GM21447 (cell line): ENCODE measurements around the gene SLC37A3.

ENCODE experiments used
- ATAC-seq: cut with Tn5 transposase; IDR thresholded peaks from one replicate; pipeline ENCODE4 v1.9.1; 2021; ENCODE audit not compliant: unreplicated experiment

The SLC37A3 gene

DNA sequence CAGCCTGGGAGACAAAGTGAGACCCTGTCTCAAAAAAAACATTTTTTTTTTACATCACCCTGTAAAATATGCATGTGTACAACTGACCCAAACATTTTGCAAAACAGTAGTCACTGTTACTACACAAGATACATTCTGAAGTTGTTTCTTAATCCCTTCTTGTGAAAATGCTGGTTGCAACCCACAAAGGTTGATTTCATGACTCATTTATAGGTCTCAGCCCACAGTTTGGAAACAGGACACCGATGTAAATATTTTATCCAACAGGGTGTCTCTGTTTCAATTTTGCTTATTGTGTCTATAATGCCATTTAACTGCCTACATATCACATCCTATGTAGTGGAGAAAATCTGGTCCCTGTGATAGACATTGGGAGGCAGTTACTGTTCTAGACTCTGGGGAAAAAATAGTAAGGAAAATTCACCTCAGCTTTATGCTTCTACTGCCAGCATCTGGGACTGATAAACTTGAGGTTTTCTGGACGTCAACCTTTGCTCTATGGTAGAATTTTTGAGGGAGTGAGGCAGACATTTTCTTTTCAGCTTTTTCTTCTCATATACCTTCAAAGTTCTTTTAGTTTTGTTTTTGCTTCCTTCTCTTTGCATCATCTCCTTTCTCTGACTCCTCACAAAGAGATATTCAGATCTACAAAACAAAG is 4.0 kb upstream of the SLC37A3 start:
- ATAC-seq = no peak

DNA sequence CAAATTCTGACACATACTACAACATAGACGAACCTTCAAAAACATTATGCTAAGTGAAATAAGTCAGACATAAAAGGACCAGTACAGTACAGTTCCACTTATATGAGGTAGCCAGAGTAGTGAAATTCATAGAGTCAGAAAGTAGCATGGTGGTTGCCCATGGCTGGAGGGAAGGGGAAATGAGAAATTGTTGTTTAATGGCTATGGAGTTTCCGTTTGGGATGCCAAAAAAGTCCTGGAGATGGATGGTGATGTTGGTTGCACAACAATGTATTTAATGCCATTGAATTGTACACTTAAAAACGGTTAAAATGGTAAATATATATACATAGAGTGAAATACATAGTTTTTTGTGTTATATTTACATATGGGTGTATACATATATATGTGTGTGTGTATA is 2.1 kb upstream of the SLC37A3 start:
- ATAC-seq = no peak

DNA sequence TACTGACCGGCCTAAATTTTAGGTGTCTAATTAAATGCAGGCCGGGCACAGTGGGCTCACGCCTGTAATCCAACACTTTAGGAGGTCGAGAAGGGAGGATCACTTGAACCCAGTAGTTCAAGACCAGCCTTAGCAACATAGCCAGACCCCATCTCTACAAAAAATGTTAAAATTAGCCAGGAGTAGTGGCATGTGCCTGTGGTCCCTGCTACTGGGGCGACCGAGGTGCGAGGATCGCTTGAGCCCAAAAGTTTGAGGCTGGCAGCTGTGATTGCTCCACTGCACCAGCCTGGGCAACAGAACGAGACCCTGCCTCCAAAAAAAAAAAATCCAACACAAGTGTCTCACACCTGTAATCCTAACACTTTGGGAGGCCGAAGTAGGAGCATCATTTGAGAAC is 491 bp upstream of the SLC37A3 start:
- ATAC-seq = no peak

GRCh38 chr7:140393756-140394306 is 4.5 kb downstream of the SLC37A3 start:
- ATAC-seq = no peak

- no peak for ATAC-seq
These were observed 6.7 kb downstream of the SLC37A3 start for GRCh38 chr7:140391634-140392033.

DNA sequence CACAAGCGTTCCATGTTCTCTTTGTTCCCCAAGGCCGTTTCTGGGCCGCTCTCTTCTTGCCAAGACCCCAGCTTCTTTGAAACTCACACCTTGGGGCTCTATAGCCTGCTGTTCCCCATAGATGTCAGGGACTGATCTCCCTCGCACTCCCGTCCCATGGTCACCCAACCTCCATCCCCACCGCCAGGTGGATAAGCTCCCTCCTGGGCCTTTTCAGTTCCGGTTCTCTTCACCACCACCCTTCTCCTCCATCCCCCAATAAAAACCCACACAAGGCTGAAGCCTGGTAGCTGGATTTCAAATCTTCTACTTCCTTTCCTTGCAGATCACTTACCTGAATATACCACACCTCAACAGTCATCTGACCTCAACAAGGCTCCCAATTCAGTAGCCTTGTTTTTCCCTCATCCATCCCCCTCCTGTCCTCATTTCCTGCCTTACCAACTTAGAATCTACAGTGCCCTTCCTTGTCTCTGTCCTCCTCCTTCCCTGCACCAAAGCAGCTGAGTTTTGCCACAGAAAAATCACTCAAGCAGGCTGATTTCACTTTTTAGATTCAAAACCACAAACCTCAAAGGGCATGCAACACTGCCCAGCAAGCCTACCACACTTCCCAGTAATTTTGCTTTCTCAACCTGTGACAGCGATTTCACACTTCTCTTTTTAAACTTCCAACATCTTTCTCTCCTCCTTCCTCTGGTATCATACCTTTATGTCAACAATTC is 7.7 kb downstream of the SLC37A3 start:
- peak; percentile 76 for ATAC-seq

DNA sequence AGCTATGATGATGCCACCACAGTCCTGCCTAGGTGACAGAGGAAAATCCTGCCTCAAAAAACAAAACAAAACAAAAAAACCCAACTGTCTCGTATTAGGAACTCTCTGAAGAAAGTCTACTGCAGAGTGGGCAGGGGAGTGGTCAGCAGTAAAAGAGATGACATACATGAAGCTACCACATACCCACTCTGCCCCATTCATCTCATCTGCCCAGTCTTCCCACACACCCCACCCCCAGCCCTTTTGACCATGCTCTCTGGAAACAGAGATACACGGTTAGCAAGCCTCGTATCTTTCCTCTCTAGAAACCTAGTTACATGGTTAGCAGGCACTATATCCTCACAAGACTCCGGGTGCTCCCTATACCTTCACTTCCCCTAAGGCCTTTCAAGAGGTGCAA is 8.3 kb downstream of the SLC37A3 start:
- ATAC-seq = no peak

- no peak for ATAC-seq
These were observed 8.9 kb downstream of the SLC37A3 start for GRCh38 chr7:140389445-140389844.

GRCh38 chr7:140384894-140385545 is 13.3 kb downstream of the SLC37A3 start:
- no peak for ATAC-seq

GRCh38 chr7:140383954-140384713 is 14.2 kb downstream of the SLC37A3 start:
- ATAC-seq = no peak

- peak; percentile 57 for ATAC-seq
These were observed 22.2 kb downstream of the SLC37A3 start for GRCh38 chr7:140375892-140376730.

DNA sequence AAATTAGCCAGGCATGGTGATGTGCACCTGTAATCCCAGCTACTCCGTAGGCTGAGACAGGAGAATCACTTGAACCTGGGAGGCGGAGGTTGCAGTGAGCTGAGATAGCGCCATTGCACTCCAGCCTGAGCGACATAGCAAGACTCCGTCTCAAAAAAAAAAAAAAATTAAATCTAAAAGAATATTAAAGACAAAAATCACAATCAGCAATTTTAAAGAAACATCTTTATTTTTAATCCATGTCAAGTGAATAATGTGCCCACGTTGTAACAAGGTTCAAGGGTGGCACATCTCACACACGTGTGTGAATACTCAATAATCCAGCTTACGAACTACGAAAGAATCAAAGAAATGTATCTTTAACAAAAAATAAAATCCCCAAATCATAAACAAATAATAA is 23.0 kb downstream of the SLC37A3 start:
- no peak for ATAC-seq

DNA sequence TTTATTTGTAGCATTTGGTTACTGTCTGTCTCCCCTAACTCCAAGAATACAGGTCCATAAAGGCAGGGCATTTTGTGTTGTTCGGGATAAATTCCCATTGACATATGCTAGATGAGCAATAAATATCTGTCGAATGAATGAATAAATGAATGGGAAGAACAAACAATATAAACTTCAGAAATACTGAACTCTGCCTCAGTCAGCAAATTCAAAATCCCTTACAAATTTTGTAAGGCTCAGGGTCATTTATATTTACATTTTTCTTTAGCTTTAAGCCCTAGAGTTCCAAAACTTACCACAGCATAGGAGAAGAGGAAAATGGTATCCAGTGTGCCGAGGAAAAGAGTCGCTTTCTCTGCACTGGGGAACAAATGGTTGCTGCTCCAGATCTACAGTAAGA is 29.0 kb downstream of the SLC37A3 start:
- no peak for ATAC-seq

- ATAC-seq = no peak
These were observed 30.8 kb downstream of the SLC37A3 start for GRCh38 chr7:140367528-140367927.

DNA sequence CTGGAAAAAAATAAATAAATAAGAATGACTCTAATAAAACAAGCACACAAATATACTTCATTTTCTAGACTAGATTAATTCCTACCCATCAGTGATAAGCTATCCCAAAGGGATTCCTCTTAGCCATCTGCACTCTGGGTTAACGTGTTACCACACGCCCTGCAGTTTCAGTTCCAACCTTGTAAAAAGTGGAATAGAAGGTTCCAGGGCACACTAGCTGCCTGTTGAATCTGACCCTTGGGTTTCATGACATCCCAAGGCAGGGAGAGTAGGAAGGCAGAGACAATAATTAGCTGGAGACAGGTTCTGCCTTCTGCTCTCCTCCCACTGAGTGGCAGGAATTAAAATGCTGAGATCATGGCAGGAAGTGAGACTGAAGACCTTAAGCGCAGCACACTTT is 33.5 kb downstream of the SLC37A3 start:
- no peak for ATAC-seq

DNA sequence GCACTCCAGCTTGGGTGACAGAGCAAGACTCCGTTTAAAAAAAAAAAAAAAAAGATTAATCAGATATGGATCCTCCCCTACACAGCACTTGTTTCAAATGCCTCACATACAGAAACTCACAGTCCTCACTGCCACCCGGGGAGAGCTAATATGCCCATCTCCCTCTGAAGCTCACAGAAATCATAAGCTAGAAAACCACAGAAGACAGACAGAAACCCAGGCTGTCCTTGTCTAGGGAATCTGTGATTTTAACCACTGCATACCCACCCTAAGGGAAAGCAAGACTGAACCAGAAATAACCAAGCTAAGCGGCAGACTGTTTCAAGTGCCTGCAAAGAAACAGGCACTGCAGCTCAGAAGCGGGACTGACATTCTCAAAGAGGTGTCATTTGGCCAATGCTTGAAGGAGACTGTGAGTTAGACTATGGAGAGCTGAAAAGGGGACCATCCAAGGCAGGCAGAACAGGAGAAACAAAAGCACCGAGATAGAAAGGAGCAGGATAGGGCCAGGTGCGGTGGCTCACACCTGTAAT is 37.6 kb downstream of the SLC37A3 start:
- no peak for ATAC-seq

DNA sequence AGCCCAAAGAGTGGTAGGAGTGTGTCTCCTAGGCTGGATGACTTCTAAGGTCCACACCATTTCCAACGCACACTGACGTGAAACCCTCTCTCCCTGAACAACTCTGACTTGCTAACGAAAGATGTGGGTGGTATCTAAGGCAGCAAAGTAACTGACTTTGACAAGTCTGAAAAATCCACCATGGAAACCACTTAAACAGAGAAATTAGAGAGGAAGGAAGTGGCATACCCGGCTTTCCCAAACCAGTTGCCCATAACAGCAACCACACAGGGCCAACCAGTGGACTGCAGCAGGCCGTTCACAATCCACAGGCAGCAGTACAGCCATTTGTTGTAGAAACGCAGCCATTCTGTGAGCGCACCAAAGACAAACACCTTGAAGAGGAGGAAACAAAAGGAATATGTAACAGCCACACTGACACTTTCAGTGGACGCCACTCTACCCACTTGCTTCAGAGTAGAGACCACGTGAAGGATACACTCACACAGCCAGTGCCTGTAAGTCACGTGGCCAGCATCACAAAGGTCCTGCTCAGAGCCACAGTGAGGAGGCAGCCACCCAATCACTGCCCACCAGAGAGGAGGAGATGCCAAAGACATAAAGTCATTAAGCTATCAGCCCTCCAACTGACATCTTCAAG is 39.8 kb downstream of the SLC37A3 start:
- peak; percentile 34 for ATAC-seq

DNA sequence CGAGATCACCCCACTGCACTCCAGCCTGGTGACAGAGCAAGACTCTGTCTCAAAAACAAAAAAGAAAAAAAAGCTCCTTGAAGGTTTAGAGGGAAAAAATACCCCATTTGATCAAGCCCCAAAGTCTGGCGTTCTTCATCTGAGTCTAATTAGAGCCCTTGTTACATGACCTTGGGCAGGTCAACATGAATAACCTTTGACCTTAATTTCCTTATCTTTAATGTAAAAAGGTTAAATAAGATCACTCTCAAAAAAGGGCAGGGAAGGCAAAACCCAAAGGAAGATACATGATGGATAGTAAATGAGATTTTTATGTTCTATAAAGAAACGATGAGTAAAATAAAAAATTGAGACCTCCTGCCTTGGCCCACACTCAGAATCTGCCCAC is 40.3 kb downstream of the SLC37A3 start:
- ATAC-seq = no peak

- no peak for ATAC-seq
These were observed 48.3 kb downstream of the SLC37A3 start for GRCh38 chr7:140350056-140350455.
